Loucy (cell line): ENCODE measurements around the gene MXD3.

Source experiments
- H2AFZ ChIP-seq: fragments of 200-600 bp; sonication (generic); 2 replicates; pipeline ENCODE4 v1.6.0; 2016; ENCODE audit warnings: antibody characterized with exemption, mild to moderate bottlenecking, low read length, moderate library complexity
- H3F3A ChIP-seq: fragments of 200-600 bp; 2 replicates; pipeline ENCODE4 v1.6.0; 2016; ENCODE audit warnings: antibody characterized with exemption, low read depth, mild to moderate bottlenecking
- H3K27me3 ChIP-seq: fragments of 200-600 bp; sonication (generic); 2 replicates; pipeline ENCODE4 v1.6.1; 2014; ENCODE audit warnings: low read length, mild to moderate bottlenecking; ENCODE audit not compliant: insufficient read depth, poor library complexity, severe bottlenecking
- H3K36me3 ChIP-seq: fragments of 200-600 bp; sonication (generic); 2 replicates; pipeline ENCODE4 v1.6.1; 2016; ENCODE audit warnings: low read length; ENCODE audit not compliant: insufficient read depth
- H3K4me1 ChIP-seq: fragments of 200-600 bp; sonication (generic); 2 replicates; pipeline ENCODE4 v1.5.1; 2014; ENCODE audit warnings: low read length, mild to moderate bottlenecking; ENCODE audit not compliant: insufficient read depth, poor library complexity, severe bottlenecking
- H3K4me2 ChIP-seq: fragments of 200-600 bp; sonication (generic); 2 replicates; pipeline ENCODE4 v1.6.0; 2014; ENCODE audit warnings: antibody characterized with exemption, low read length, low read depth, mild to moderate bottlenecking; ENCODE audit not compliant: poor library complexity, severe bottlenecking
- H3K4me3 ChIP-seq: fragments of 200-600 bp; sonication (generic); 2 replicates; pipeline ENCODE4 v1.5.1; 2014; ENCODE audit warnings: low read length, mild to moderate bottlenecking, mixed read lengths; ENCODE audit not compliant: poor library complexity, severe bottlenecking
- H3K79me2 ChIP-seq: fragments of 200-600 bp; sonication (generic); 2 replicates; pipeline ENCODE4 v1.6.1; 2014; ENCODE audit warnings: low read length; ENCODE audit not compliant: insufficient read depth
- H3K9ac ChIP-seq: fragments of 200-600 bp; sonication (generic); 2 replicates; pipeline ENCODE4 v1.6.0; 2014; ENCODE audit warnings: mild to moderate bottlenecking, low read depth, low read length, moderate library complexity; ENCODE audit not compliant: poor library complexity, severe bottlenecking
- H3K9me2 ChIP-seq: fragments of 200-600 bp; sonication (generic); replicated peaks from 2 replicates; pipeline ENCODE4 v1.6.1; 2016; ENCODE audit warnings: low read depth, low read length, mixed read lengths
- H3K9me3 ChIP-seq: fragments of 200-600 bp; sonication (generic); 2 replicates; pipeline ENCODE4 v1.6.1; 2014; ENCODE audit warnings: mild to moderate bottlenecking, antibody characterized with exemption, low read length, low read depth; ENCODE audit not compliant: insufficient read depth
- H4K20me1 ChIP-seq: fragments of 200-600 bp; sonication (generic); 2 replicates; pipeline ENCODE4 v1.6.0; 2014; ENCODE audit warnings: antibody characterized with exemption, low read length, mild to moderate bottlenecking; ENCODE audit not compliant: insufficient read depth, poor library complexity, severe bottlenecking
- EZH2phosphoT487 ChIP-seq: fragments of 200-600 bp; IDR thresholded peaks from 2 replicates; pipeline ENCODE4 v1.6.1; 2018; ENCODE audit warnings: antibody characterized with exemption, mild to moderate bottlenecking, moderate library complexity, borderline replicate concordance
- TF ChIP-seq, protein P1 (sequence below): fragments of 200-600 bp; sonication (generic); conservative IDR thresholded peaks from 2 replicates; pipeline ENCODE4 v1.5.1; 2014; ENCODE audit warnings: mild to moderate bottlenecking, antibody characterized with exemption, low read length

Gene MXD3

DNA sequence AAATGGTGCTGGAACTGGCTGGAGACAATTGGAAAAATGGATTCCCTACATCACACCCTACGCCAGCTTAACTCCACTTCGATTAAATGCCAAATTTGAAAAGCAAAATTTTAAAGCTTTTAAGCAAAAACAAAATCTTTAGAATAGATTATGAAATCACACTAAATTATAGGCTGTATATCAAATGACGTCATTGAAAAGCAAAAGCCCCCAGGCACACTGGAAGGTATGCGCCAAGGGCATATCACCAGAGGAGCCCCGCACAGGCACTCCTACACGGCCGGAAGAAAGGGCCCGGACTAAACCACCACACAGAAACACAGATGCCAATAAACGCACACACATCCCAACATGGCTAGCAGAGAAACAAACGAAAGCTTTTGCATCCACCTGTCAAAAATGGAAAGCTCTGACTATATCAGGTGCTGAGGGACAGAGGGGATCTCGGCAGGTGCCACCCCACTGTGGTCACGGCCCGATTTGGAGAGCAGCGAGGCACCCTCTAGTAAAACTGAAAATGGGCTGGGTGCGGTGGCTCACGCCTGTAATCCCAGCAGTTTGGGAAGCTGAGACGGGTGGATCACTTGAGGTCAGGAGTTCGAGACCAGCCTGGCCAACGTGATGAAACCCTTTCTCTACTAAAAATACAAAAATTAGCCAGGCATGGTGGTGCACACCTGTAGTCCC lies 17.0 kb upstream of the MXD3 start:
- H3K9me3 ChIP-seq = no peaks in the 10 kb centered on the region
- TF ChIP-seq, protein P1, sequence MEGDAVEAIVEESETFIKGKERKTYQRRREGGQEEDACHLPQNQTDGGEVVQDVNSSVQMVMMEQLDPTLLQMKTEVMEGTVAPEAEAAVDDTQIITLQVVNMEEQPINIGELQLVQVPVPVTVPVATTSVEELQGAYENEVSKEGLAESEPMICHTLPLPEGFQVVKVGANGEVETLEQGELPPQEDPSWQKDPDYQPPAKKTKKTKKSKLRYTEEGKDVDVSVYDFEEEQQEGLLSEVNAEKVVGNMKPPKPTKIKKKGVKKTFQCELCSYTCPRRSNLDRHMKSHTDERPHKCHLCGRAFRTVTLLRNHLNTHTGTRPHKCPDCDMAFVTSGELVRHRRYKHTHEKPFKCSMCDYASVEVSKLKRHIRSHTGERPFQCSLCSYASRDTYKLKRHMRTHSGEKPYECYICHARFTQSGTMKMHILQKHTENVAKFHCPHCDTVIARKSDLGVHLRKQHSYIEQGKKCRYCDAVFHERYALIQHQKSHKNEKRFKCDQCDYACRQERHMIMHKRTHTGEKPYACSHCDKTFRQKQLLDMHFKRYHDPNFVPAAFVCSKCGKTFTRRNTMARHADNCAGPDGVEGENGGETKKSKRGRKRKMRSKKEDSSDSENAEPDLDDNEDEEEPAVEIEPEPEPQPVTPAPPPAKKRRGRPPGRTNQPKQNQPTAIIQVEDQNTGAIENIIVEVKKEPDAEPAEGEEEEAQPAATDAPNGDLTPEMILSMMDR = no peak
- no peak for TF ChIP-seq EZH2phosphoT487
- H3K9me2 ChIP-seq = no peaks in the 10 kb centered on the region
- H3K9ac ChIP-seq = no peak overlapping the region
- no peaks in the 10 kb centered on the region for H4K20me1 ChIP-seq
- peaks cover 8% of the 10 kb centered on the region; the same call in 1 of the 2 replicates for H3K36me3 ChIP-seq
- H3F3A ChIP-seq = no peaks in the 10 kb centered on the region
- no peaks in the 10 kb centered on the region for H3K79me2 ChIP-seq
- peaks cover 16% of the 10 kb centered on the region for H3K4me1 ChIP-seq
- H2AFZ ChIP-seq = no peak overlapping the region
- no peak overlapping the region for H3K4me2 ChIP-seq
- H3K4me3 ChIP-seq = no peak overlapping the region
- no peaks in the 10 kb centered on the region for H3K27me3 ChIP-seq

DNA sequence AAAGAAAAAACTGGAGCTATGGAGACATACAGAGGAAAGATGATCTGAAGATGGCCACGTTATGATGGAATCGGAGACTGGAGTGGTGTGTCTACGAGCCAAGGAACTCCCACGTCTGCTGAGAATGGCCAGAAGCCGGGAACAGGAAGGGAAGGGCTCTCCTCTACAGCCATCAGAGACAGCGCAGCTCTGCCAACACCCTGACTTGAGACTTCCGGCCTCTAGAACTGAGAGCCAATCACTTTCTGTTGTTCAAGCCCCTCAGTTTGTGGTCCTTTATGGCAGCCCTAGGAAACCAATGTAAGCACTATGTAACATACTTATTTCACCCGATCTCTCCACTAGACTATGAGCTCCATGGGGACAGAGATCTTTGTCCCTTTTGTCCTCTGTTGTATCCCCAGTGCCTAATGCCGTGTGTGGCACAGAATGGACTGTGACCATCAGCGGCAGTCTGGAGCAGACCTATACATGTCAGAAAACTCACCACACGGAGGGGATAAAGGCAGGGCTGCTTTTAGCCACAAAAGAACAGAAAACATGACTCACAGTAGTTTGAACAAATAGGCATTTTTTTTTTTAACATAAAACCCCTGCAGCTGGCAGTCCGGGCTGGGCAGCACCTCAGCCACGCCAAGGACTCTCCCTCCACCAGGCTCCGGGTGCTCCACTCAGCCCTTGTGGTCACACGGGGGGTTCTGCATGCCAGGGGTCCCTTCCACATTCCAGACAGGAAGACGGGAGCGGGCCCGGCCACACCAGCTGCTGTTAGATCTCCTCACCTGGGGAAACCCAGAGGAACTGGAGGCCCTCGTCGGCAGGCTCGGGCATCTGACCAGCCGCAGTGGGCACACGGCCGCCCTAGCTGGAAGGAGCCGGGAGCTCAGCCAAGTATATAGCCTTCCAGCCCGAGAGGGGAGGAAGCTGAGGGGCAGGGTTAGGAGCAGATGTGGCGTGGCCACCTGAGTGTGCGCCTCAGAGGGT lies 16.1 kb upstream of the MXD3 start:
- H3K9me2 ChIP-seq = no peaks in the 10 kb centered on the region
- peaks cover 16% of the 10 kb centered on the region for H3K4me1 ChIP-seq
- H4K20me1 ChIP-seq = no peaks in the 10 kb centered on the region
- no peak overlapping the region for H2AFZ ChIP-seq
- no peaks in the 10 kb centered on the region for H3K9me3 ChIP-seq
- H3F3A ChIP-seq = no peaks in the 10 kb centered on the region
- no peaks in the 10 kb centered on the region for H3K79me2 ChIP-seq
- no peak overlapping the region for H3K4me2 ChIP-seq
- H3K9ac ChIP-seq = no peak overlapping the region
- TF ChIP-seq, protein P1 = no peak
- no peak for TF ChIP-seq EZH2phosphoT487
- H3K27me3 ChIP-seq = no peaks in the 10 kb centered on the region
- no peaks in the 10 kb centered on the region; the same call in 1 of the 2 replicates for H3K36me3 ChIP-seq
- H3K4me3 ChIP-seq = no peak overlapping the region

DNA sequence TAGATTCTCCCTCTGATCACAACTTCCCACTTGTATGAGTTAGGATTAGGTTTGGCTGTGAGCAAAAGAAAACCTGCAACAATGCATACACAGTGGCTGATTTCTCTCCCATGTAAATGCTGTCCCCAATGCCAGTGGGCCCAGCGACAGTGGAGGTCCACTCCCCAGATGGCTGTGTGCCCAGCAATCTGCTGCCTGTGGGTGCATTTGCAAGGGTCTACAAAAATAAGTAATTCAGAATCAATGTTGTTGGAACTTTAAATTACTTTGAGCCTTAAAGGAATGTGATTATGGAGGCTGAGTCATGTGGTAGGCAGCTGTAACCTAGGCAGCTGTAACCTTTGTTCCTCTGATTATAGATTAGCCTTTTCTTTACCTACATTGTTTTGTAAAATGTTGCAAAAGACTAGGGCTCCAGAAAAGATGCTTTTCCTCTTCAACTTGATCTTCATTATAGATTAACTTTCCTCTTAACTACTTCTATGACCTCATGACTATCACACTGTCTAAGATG lies 14.2 kb upstream of the MXD3 start:
- Histone ChIP-seq H3K36me3 (no peaks in the 10 kb centered on the region; the same call in 1 of the 2 replicates), H3K79me2 (no peaks in the 10 kb centered on the region), H3K9ac (no peak overlapping the region), H3K4me3 (no peak overlapping the region), H3K27me3 (no peaks in the 10 kb centered on the region), H3K9me2 (no peaks in the 10 kb centered on the region), H3K9me3 (no peaks in the 10 kb centered on the region), H3K4me2 (no peak overlapping the region), H3F3A (no peaks in the 10 kb centered on the region), H4K20me1 (no peaks in the 10 kb centered on the region), H2AFZ (no peak overlapping the region), H3K4me1 (peaks cover 5% of the 10 kb centered on the region)
- no peak for TF ChIP-seq EZH2phosphoT487
- TF ChIP-seq, protein P1 = no peak
